GM10248 (cell line): ENCODE results near the gene VAMP4.

Source experiments
- CTCF ChIA-PET: fragments of 300-600 bp; sonication (Branson Sonifier 250); formaldehyde crosslinking; extraction: SDS; loops from one replicate; lab custom pipeline; 2021; ENCODE audit warnings: antibody characterized with exemption; lab: Yijun Ruan, JAX
- POLR2A ChIA-PET: fragments of 350-650 bp; sonication (Branson Sonifier 250); formaldehyde crosslinking; extraction: SDS; loops from one replicate; lab custom pipeline; 2020; ENCODE audit warnings: antibody characterized with exemption; lab: Yijun Ruan, JAX
- DNase-seq: peaks from one replicate; pipeline ENCODE4 v3.0.0; 2012; ENCODE audit errors: extremely low spot score
- TF ChIP-seq, protein P1 (sequence below): IDR thresholded peaks from 2 replicates; pipeline ENCODE4 v1.5.1; 2012; ENCODE audit warnings: mild to moderate bottlenecking, low read depth; ENCODE audit errors: extremely low read depth, missing control alignments, control extremely low read depth

The VAMP4 gene

GRCh38 chr1:171753685-171754352, 12.0 kb upstream of the VAMP4 start:
- TF ChIP-seq, protein P1, sequence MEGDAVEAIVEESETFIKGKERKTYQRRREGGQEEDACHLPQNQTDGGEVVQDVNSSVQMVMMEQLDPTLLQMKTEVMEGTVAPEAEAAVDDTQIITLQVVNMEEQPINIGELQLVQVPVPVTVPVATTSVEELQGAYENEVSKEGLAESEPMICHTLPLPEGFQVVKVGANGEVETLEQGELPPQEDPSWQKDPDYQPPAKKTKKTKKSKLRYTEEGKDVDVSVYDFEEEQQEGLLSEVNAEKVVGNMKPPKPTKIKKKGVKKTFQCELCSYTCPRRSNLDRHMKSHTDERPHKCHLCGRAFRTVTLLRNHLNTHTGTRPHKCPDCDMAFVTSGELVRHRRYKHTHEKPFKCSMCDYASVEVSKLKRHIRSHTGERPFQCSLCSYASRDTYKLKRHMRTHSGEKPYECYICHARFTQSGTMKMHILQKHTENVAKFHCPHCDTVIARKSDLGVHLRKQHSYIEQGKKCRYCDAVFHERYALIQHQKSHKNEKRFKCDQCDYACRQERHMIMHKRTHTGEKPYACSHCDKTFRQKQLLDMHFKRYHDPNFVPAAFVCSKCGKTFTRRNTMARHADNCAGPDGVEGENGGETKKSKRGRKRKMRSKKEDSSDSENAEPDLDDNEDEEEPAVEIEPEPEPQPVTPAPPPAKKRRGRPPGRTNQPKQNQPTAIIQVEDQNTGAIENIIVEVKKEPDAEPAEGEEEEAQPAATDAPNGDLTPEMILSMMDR = no peak
- ChIA-PET CTCF (interaction anchor here (3.8 kb wide), 1 partner anchor 11 kb away, joined by 18 read pairs; the partner anchor contains the start of gene VAMP4), POLR2A (no interaction called here)
- DNase-seq = no peak

DNA sequence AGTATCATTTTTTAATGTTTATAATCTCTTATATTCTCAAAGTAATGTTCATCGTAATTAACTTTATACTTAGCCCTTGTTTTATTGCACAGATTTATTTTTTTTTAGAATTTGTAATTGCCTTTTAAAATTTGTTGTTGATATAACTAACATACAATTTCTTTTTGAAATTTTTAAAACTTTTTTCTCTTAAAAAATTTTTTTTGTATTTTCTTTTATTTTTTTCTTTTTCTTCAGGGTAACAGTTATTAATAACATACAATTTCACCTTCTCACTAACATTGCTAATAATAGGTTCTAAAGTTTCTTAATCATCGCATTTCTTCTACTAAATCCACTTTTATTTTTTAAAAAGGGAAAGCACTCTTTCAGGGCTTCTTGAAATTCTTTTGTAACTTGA, 11.3 kb upstream of the VAMP4 start:
- no peak for DNase-seq
- TF ChIP-seq, protein P1 = no peak
- ChIA-PET POLR2A (no interaction called here), CTCF (interaction anchor here (3.8 kb wide), 1 partner anchor 10 kb away, joined by 18 read pairs; the partner anchor contains the start of gene VAMP4)

DNA sequence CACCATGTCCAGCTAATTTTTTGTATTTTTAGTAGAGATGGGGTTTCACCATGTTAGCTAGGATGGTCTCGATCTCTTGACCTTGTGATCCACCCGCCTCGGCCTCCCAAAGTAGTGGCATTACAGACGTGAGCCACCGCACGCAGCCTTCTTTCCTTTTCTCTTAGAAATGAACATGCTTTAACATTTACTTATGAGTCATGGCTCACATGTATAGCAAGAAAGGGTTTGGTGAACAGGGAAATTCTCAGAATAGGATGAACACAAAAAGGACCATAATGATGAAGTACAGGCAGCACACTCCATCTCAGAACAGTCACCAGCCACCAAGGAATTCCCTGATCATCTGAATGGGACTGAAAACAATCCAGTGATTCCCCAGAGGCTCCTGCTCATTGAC, 9.4 kb upstream of the VAMP4 start:
- no peak for DNase-seq
- TF ChIP-seq, protein P1 = no peak
- ChIA-PET CTCF (no interaction called here), POLR2A (no interaction called here)

DNA sequence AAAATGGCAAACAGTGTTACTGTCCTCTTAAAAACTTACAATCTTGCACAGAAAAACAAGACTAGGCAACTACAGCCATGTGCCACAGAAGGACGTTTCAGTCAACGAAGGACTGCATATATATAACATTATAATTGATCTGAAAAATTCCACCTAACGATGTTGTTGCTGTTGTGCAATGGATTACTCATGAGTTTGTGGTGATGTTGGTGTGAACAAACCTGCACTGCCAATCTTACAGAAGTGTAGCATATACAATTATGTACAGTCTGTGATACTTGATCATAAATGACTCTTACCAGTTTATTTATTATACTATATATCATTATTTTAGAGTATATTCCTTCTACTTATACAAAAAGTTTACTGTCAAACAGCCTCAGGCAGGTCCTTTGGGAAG, 6.8 kb upstream of the VAMP4 start:
- no peak for DNase-seq
- TF ChIP-seq, protein P1 = no peak
- CTCF ChIA-PET = no interaction called here
- POLR2A ChIA-PET = no interaction called here

DNA sequence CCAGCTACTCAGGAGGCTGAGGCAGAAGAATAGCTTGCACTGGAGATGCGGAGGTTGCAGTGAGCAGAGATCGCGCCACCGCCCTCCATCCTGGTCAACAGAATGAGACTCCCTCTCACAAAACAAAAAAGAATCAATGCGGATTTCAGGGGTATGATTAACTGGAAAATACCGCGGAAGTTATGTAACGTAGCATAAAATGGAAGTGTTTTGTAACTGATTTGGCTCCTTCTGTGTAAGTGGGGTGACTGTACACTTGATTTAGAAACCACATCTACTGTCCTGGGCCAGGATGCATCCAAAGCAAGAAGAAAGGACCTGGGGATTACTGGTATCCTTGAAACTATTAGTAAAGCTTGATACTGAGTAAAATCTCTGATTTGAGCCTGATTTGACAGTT, 3.1 kb upstream of the VAMP4 start:
- POLR2A ChIA-PET = no interaction called here
- CTCF ChIA-PET = interaction anchor here (3.8 kb wide), 1 partner anchor 10 kb away, joined by 18 read pairs; no protein-coding TSS in a partner anchor
- DNase-seq = no peak
- TF ChIP-seq, protein P1 = no peak

DNA sequence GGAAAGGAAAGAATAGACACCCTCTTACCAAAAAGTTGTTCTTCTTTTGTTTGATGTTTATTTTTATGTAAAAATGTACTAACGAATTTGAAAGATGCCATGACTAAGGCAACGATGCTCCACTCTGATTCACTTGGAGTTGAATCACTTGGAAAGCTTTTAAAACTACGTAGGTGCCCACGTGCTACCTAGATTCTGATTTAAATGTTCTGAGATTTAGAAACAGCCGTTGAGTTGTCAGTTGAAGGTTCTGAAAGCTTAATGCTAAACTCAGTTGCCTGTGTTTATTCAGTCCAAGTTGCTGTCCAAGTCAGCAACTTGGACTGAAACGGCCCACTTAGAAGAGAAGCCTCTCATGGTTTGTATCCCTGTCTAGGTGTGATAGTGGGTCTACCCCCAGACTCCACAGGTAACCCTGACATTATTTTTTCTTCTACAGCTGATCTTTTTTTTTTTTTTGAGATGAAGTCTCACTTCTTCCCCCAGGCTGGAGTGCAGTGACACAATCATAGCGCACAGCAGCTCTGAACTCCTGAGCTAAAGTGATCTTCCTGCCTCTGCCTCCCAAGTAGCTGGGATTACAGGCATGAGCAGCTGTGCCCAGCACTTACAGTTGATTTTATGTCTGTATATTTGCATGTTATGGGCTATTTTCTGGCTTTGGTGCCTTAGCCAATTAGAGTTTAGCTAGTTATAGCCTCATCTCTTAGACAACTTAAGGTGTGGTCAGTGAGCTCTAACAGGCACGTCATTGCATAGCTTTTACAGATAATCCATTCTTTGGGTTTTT, 1.4 kb upstream of the VAMP4 start:
- DNase-seq = no peak
- ChIA-PET POLR2A (no interaction called here), CTCF (interaction anchor here (1.0 to 3.8 kb wide), 4 partner anchors 9 to 99 kb away, joined by 4 to 18 read pairs (median 5); no protein-coding TSS in a partner anchor)
- TF ChIP-seq, protein P1 = no peak
